Brain microvascular endothelial cell (primary cell): Measurements from ENCODE around the gene FCSK.

Source experiments
- DNase-seq: peaks from one replicate; pipeline ENCODE4 v3.0.0-alpha.2; 2020
- H3K27ac ChIP-seq: fragments of 250-450 bp; sonication (Bioruptor Pico); 2 replicates; pipeline ENCODE4 v1.5.1; 2020; ENCODE audit warnings: mild to moderate bottlenecking, moderate library complexity
- H3K27me3 ChIP-seq: fragments of 250-450 bp; sonication (Bioruptor Pico); replicated peaks from 2 replicates; pipeline ENCODE4 v1.5.1; 2020; ENCODE audit warnings: mild to moderate bottlenecking
- H3K36me3 ChIP-seq: fragments of 250-450 bp; sonication (Bioruptor Pico); replicated peaks from 2 replicates; pipeline ENCODE4 v1.5.1; 2020; ENCODE audit warnings: mild to moderate bottlenecking
- H3K4me3 ChIP-seq: 2 replicates; pipeline ENCODE4 v1.5.1; 2011; ENCODE audit warnings: low read depth, mild to moderate bottlenecking, control low read depth, low read length, moderate library complexity
- in situ Hi-C: cut with HindIII; loops from 2 replicates; pipeline ENCODE4 v1.10.0; 2017; ENCODE audit warnings: low sequenced_read_pairs, low pct_ligation_motif_present
- TF ChIP-seq, protein P1 (sequence below): IDR thresholded peaks from 2 replicates; pipeline ENCODE4 v1.5.1; 2011; ENCODE audit warnings: low read depth, mild to moderate bottlenecking, moderate library complexity, low read length, control low read depth, inconsistent platforms; ENCODE audit errors: missing control alignments

The FCSK gene

DNA sequence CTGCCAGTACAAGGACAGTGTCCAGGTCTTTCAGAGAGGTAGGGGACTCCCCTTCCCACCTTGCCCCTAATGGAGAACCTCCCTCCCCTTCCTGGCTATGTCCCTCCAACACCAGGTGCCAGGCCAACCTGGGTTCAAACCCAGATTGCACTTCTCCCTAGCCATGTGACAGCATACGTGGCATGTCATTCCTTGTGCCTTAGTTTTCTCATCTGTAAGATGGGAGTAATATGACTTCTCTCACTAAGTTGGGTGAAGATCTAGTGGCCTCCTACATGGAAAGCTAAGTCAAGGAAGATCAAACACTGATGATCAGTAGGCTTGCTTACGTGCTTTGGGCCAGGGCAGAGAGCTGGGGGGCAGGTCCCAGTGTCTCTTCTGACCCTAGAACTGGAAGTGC lies 8.8 kb downstream of the FCSK start:
- no peak overlapping the region for H3K27ac ChIP-seq
- DNase-seq, result no peak
- no peak overlapping the region for H3K4me3 ChIP-seq
- TF ChIP-seq, protein P1, sequence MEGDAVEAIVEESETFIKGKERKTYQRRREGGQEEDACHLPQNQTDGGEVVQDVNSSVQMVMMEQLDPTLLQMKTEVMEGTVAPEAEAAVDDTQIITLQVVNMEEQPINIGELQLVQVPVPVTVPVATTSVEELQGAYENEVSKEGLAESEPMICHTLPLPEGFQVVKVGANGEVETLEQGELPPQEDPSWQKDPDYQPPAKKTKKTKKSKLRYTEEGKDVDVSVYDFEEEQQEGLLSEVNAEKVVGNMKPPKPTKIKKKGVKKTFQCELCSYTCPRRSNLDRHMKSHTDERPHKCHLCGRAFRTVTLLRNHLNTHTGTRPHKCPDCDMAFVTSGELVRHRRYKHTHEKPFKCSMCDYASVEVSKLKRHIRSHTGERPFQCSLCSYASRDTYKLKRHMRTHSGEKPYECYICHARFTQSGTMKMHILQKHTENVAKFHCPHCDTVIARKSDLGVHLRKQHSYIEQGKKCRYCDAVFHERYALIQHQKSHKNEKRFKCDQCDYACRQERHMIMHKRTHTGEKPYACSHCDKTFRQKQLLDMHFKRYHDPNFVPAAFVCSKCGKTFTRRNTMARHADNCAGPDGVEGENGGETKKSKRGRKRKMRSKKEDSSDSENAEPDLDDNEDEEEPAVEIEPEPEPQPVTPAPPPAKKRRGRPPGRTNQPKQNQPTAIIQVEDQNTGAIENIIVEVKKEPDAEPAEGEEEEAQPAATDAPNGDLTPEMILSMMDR, result no peak
- in situ Hi-C loops, result no loop called here
- H3K27me3 ChIP-seq, result no peaks in the 10 kb centered on the region
- H3K36me3 ChIP-seq, result peaks cover 3% of the 10 kb centered on the region

DNA sequence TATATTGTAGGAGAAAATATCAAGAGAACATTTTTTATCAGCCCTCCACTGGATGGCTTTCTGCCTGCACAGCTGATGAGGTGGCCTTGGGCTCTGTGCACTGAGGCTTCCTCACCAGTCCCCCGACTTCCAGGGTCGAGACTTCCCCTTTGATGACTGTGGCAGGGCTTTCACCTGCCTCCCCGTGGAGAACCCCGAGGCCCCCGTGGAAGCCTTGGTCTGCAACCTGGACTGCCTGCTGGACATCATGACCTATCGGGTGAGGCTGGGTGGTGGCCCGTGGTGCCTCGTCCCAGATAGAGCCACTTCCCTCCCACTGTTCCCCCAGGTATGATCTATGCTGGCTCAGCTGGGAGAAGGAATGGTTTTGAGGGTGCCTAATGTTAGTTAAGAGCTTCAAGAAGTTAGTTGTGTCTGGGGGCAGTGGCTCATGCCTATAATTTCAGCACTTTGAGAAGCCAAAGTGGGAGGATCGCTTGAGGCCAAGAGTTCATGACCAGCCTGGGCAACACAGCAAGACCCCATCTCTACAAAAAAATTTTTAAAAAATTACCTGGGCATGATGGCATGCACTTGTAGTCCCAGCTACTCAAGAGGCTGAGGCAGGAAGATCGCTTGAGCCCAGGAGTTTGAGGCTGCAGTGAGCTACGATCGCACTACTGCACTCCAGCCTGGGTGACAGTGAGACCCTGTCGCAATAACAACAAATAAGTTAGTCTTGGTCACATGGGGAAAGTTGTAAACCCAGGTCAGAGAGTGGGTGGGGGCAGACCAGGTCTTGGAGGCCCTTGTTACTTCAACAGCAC lies 11.8 kb downstream of the FCSK start:
- in situ Hi-C loops, result no loop called here
- H3K4me3 ChIP-seq, result no peak overlapping the region
- no peak overlapping the region for H3K27ac ChIP-seq
- TF ChIP-seq, protein P1, result no peak
- DNase-seq, result no peak
- peaks cover 3% of the 10 kb centered on the region for H3K36me3 ChIP-seq
- H3K27me3 ChIP-seq, result no peaks in the 10 kb centered on the region

DNA sequence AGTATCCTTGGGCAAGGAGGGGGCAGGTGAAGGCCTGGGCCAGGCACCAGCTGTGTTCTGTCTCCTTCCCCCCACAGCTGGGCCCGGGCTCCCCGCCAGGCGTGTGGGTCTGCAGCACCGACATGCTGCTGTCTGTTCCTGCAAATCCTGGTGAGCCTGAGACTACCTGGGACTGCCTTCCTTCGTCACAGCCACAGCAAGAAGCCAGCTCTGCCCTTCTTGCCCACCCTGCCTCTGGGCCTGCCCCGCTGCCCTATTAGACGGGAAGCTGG lies 12.3 kb downstream of the FCSK start:
- no peak overlapping the region for H3K4me3 ChIP-seq

DNA sequence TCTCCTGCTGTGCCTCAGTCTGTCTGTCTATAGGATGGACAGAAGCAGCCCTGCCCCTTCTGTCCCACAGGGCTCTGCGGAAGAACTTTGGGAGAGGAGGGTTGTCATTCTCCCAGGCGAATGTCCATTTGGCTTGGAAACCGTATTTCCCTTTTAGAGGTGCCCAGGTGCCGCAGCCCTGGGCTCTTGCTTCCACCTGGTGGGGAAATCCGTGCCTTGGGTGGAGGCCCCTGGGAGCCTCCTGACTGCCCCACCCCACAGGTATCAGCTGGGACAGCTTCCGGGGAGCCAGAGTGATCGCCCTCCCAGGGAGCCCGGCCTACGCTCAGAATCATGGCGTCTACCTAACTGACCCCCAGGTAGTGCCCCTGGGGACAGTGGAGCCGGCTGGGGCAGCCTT lies 12.7 kb downstream of the FCSK start:
- Histone ChIP-seq H3K4me3 (no peak overlapping the region), H3K27ac (no peak overlapping the region), H3K36me3 (peaks cover 3% of the 10 kb centered on the region), H3K27me3 (no peaks in the 10 kb centered on the region)
- TF ChIP-seq, protein P1, result peak; percentile 3
- in situ Hi-C loops, result no loop called here
- DNase-seq, result no peak

More for the DNA sequence above, 12.3 kb downstream of the FCSK start:
- no peak overlapping the region for H3K27ac ChIP-seq
- TF ChIP-seq, protein P1, result no peak
- in situ Hi-C loops, result no loop called here
- peaks cover 3% of the 10 kb centered on the region for H3K36me3 ChIP-seq
- H3K27me3 ChIP-seq, result no peaks in the 10 kb centered on the region
- DNase-seq, result no peak

DNA sequence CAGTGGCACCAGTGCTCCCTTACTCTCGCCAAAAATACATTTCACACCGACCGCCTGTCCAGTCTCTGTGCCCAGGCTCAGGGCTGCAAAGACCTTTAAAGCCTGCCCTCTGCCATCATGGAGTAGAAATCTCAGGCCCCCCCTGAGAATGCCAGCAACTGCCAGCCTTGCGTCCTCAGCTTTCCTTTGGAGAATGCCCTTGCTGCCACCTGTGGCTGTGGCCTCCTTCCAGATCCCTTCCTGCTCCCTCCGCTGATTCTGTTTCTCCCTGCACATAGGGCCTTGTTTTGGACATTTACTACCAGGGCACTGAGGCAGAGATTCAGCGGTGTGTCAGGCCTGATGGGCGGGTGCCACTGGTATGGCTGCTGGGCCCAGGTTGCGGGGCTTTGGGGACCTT lies 13.2 kb downstream of the FCSK start:
- no peaks in the 10 kb centered on the region for H3K27me3 ChIP-seq
- no peak overlapping the region for H3K4me3 ChIP-seq
- peaks cover 3% of the 10 kb centered on the region for H3K36me3 ChIP-seq
- in situ Hi-C loops, result no loop called here
- DNase-seq, result no peak
- TF ChIP-seq, protein P1, result no peak
- no peak overlapping the region for H3K27ac ChIP-seq
